ENCODE measurements around the gene AUH. TPM values are rescaled to one million over a fixed set of nuclear protein-coding genes. Genes with fewer than 3 reads are reported as not detected.

The AUH gene
- total RNA-seq, 4 donors from 2014 or later: 10.6 to 25.4 (median 16.7) TPM

Other genes starting within 250 kb of the AUH start
- 10 to 100 TPM in 3 of 4 donors, 1 to 10 TPM in 1; 5.6 to 21.2 (median 16.3) TPM for gene NFIL3, start 61.9 kb upstream of the AUH start, total RNA-seq

All from esophagus squamous epithelium (tissue), 4 donors.